Germinal center (tissue), 1 donor: ENCODE data around the gene SPAG4.

Source experiments
- DNase-seq: peaks from one replicate; pipeline ENCODE4 v3.0.0; 2012; ENCODE audit warnings: mixed read lengths, low spot score

The SPAG4 gene

GRCh38 chr20:35625584-35626385, 10.2 kb downstream of the SPAG4 start:
- no peak for DNase-seq

- no peak for DNase-seq
Measured at GRCh38 chr20:35626386-35627001, 10.9 kb downstream of the SPAG4 start.

DNA sequence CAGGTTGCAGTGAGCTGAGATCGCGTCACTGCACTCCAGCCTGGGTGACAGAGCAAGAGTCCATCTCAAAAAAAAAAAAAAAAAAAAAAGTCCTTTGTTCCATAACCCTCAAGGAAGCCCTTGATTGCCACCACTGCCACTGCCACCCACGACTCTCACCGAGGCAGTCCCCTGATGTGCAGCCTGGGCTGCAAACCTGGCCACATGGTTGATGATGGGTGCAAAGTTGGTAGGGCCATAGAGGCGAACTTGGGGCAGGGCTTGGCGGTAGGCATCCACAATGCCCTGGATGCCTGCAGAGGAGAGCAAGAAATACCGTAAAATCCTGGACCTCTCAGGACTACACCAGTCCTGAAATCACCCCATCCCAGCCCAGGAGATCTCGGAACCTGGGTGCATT, 11.5 kb downstream of the SPAG4 start:
- DNase-seq: no peak

GRCh38 chr20:35629427-35630145, 14.0 kb downstream of the SPAG4 start:
- no peak for DNase-seq

DNA sequence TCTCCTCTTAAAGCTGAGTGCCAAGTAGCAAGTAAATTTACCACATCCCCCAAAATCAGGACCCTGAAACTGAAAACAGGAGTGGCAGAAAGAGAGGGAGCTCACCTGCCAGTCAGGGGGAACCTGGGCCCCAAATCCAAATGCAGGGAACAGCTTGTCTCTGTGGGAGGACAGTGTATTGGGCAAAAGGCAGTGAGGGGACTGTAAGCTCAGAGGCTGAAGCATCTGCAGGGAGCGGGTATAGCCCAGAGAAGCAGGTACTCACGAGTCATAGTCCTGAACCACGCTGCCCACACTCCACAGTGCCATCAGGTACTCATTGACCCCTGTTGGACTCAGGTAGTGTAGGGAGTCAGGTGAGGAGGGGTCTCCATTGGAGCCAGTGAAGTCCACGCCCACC, 15.0 kb downstream of the SPAG4 start:
- no peak for DNase-seq

DNA sequence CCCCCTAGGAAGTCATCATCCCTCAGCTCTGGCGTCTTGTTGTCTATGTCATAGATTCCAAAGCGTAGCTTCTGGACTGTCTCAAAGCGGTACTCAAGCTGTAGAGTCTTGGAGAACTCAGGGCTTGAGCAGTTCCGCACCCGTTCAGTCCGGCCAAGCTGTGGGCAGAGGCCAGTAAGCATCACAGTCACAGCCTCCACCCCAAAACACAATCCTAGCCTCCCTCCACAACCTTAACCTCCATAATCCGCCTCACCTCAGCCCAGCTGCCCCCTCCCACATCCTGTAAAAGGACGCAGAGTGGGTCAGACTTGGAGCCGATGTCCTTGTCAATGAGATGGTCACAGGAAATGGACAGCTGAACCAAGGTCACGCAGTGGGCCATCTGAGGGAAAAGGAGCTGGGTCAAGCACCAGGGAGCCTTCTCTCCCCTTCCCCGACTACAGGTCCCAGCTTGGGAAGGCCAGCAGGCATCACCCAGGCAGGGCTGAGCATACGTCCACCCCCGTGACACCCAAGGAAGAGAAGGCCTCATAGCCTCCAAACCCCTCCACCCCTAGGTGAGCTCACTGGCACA, 17.0 kb downstream of the SPAG4 start:
- DNase-seq: no peak

- no peak for DNase-seq
Measured at GRCh38 chr20:35635652-35636051, 20.0 kb downstream of the SPAG4 start.

- DNase-seq: no peak
Measured at GRCh38 chr20:35636095-35636494, 20.5 kb downstream of the SPAG4 start.

DNA sequence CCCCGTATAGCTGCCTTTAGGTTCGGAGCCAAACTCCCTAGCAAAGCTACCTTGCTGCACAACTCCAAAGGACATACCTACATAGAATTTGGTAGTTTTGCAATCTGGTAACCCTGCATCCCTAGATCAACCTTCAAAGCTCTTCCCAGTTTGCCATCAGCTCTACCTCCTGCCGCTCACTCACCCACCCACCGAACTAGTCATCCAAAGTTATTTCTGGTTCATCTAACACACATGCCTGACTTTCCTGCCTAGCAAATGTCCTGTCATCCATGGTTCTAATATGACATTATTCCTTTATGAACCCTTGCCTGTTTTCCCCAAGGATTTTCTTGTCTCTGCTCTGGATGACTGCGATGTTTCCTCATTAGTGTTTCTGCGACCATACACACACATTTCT, 21.6 kb downstream of the SPAG4 start:
- DNase-seq: no peak

DNA sequence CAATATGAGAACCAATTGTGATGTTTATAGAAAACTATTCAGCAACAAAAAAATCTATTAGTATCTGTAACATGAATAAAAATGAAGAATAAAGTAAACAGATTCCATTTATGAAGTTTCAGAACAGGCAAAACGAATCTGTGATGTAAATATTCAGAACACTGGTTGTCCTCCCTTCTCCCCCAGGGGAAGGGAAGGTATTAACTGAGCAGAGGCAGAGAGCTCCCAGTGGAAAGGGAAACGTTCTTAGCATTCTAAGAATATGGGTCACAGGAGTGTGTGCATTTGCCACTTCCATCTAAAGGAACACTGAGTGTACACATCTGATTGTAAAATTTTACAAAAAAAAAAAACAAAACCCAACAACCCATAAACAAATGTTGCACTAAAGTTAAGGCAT, 23.1 kb downstream of the SPAG4 start:
- DNase-seq: no peak

- DNase-seq: no peak
Measured at GRCh38 chr20:35640724-35641123, 25.1 kb downstream of the SPAG4 start.

GRCh38 chr20:35641743-35642142, 26.1 kb downstream of the SPAG4 start:
- no peak for DNase-seq

GRCh38 chr20:35643045-35643444, 27.4 kb downstream of the SPAG4 start:
- DNase-seq: no peak

GRCh38 chr20:35644806-35645205, 29.2 kb downstream of the SPAG4 start:
- no peak for DNase-seq

GRCh38 chr20:35648836-35649235, 33.2 kb downstream of the SPAG4 start:
- DNase-seq: no peak

DNA sequence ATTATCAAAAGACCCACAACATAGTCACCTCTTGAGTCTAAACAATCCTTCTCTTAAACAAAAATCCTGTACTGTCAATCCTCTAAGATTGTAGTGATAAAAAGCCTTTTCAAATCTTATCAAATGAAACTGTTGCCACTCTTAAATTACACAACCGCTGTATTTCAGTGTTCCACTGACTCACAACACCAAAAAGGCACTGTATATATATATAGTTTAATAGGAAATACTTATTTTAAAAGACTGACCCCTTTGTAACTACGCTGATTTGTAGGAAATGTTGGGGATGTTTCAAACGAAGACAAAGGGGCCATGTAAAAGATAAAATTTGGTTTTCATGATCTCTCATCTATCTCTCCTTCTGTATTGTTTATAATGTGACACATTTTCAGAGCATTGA, 35.0 kb downstream of the SPAG4 start:
- DNase-seq: no peak

- DNase-seq: no peak
Measured at GRCh38 chr20:35651958-35652357, 36.3 kb downstream of the SPAG4 start.

DNA sequence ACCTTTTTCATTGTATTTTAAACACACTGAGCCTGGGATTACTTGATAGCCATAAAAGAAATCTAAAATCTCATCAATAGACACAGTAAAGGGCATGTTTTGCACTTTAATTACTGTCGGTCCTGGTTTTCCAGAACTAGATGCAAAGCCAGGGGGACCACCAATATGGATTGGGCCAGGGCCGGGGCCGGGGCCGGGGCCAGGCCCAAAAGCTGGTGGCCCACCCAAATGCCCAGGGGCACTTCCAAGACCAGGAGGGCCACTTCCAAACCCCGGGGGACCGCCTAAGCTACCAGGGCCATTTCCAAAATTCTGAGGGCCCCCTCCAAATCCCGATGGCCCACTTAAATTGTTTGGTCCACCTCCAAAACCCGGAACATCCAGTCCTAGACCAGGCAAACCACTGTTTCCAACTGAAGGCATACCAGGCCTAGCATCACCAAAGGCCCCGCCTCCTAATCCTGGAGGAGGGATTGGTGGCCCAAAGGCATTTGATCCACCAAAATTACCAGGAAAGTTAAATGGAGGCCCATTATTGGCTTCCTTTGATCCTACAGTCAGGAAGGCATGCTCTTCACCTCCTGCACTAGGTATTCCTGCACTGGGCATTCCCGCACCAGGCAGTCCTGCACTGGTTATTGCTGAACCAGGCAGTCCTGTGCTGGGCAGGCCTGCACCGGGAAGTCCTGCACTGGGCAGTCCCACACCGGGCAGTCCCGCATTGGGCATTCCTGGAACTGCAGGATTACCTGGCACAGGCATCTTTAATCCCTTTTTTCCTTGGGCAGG, 37.2 kb downstream of the SPAG4 start:
- DNase-seq: no peak

GRCh38 chr20:35653430-35653734, 37.8 kb downstream of the SPAG4 start:
- no peak for DNase-seq

DNA sequence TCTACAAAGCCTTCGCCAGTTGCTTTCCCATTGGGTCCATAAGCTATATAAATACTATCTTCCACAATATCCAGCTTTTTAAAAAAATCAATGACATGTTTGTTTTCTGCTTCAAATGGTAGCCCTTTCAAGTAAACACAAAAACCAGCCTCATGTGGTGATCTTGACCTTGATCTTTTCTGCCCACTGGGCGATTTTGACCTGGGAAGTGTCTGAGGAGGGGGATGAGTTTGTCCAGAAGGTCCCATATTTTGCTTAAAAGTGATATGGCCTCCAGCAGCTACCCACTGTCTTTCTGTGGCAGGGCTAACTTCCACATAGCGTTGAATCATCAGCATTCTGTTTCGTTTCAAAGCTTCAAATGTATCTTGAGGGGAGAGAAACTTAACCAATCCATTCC, 38.3 kb downstream of the SPAG4 start:
- DNase-seq: no peak

GRCh38 chr20:35654415-35654814, 38.8 kb downstream of the SPAG4 start:
- no peak for DNase-seq

DNA sequence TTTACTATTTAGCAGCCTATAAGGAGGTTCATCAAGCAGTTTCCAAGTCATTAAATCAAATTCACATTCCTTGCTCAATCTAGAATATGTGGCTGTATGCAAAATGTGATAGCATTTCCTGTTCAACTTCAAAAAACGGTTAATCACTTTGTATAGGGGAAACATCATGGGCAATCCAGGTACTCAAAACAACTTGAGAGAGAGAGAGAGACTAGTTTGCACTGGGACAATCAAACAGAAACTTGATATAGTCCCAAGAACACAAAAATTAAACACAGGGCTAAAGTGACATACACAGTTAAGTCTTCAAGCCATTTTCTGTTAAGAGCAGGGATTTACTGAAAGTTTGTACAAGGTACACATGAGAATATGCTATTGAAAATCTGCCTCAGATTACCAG, 41.6 kb downstream of the SPAG4 start:
- no peak for DNase-seq
